ENCODE data around the gene SLC22A31. TPM values are rescaled to one million over a fixed set of nuclear protein-coding genes. Genes with fewer than 3 reads are reported as not detected.
A peak's percentile ranks its signal among the peaks of the same experiment; 100 is the strongest.

Gene SLC22A31
- total RNA-seq, 2 experiments from 2014 or later = 0.23 to 0.53 TPM

DNA sequence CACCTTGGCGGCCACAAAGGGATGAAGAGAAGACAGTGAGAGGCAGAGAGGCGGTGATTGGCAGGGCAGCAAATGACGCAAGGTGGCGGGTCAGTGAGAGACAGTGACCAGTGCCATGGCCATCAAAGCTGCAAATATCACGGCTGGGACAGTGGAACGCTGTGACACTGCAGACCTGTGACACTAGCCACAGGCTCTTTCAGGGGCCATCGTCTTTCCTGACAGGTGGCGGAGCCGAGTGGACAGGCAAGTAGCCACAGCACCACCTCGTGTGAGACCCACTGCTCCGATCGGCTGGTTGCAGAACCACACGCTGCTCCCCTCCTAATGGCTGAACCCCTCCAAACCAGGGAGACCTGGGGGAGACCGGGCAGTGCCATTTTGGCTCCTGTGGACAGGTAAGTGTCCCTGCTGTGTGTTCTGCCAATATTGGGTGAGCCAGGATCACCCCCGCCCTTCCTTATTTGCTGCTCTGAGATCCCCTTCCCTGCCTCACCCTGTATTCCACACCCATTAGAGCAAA lies 9.2 kb upstream of the SLC22A31 start:
- no peaks in the 10 kb centered on the region for H3K9me3 Mint-ChIP-seq
- H3K4me3 Mint-ChIP-seq = no peak overlapping the region
- H3K36me3 Mint-ChIP-seq (ENCODE audit: low read depth) = no peaks in the 10 kb centered on the region
- no peak overlapping the region for H3K27ac Mint-ChIP-seq
- H3K4me1 Mint-ChIP-seq = no peaks in the 10 kb centered on the region
- CTCF ChIA-PET = no interaction called here
- no peak for DNase-seq
- peaks cover 11% of the 10 kb centered on the region for H3K27me3 Mint-ChIP-seq
- POLR2A ChIA-PET = no interaction called here

DNA sequence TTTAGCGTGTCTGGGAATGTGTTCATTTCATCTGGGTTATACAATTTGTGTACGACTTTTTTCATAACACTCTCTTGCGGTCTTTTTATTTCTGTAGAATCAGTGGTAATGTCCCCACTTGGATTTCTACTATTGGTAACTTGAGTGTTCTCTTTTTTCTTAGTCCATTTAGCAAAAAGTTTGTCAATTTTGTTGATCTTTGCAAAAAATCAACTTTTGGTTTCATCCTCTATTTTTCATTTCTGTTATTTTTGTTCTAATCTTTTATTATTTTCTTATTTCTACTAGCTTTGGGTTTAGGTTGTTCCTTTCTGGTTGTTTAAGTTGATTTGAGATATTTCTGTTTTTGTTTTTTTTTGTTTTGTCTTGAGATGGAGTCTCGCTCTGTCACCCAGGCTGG lies 7.7 kb upstream of the SLC22A31 start:
- peaks cover 2% of the 10 kb centered on the region for H3K4me1 Mint-ChIP-seq
- H3K27me3 Mint-ChIP-seq = peaks cover 24% of the 10 kb centered on the region
- ChIA-PET CTCF (no interaction called here), POLR2A (no interaction called here)
- peaks cover 3% of the 10 kb centered on the region for H3K36me3 Mint-ChIP-seq (ENCODE audit: low read depth)
- H3K9me3 Mint-ChIP-seq = no peaks in the 10 kb centered on the region
- no peak overlapping the region for H3K27ac Mint-ChIP-seq
- no peak for DNase-seq
- H3K4me3 Mint-ChIP-seq = no peak overlapping the region

DNA sequence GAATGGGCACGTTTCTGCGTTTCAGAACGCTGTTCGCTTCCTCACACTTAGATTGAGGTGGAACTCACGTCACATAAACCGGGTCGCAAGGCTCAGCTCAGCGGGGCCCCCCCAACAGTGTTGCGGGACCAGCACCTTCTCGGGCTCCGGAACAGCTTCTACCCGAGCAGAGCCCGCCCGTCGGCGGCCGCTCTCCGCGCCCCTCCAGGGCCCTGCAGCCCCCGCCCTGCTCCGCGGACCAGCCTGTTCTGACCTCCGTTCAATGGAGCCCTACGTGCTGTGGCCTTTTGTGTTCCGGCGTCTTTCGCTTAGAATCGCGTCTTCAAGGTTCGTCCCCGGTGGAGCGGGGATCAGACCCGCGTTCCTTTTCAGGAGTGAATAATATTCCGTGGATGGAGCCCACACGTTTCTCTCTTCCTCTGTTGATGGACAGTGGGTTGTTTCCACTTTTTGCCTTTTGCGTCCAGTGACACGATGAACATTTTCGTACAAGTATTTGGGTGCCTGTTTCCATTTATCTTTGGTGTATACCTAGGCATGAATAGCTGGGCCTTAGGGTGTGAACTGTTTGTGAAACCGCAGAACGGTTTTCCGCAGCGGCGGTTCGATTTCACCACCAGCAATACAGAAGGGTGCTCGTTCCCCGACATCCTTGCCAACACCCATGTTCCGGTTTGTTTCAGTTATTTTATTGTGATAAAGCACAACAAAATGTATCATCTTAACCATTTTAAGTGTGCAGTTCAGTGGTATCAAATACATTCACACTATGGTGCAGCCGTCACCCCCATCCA lies 2.3 kb upstream of the SLC22A31 start:
- ChIA-PET POLR2A (no interaction called here), CTCF (no interaction called here)
- peaks cover 7% of the 10 kb centered on the region for H3K36me3 Mint-ChIP-seq (ENCODE audit: low read depth)
- H3K4me1 Mint-ChIP-seq = peaks cover 14% of the 10 kb centered on the region
- H3K9me3 Mint-ChIP-seq = no peaks in the 10 kb centered on the region
- H3K27ac Mint-ChIP-seq = no peak overlapping the region
- DNase-seq = no peak
- no peak overlapping the region for H3K4me3 Mint-ChIP-seq
- peaks cover 32% of the 10 kb centered on the region for H3K27me3 Mint-ChIP-seq

DNA sequence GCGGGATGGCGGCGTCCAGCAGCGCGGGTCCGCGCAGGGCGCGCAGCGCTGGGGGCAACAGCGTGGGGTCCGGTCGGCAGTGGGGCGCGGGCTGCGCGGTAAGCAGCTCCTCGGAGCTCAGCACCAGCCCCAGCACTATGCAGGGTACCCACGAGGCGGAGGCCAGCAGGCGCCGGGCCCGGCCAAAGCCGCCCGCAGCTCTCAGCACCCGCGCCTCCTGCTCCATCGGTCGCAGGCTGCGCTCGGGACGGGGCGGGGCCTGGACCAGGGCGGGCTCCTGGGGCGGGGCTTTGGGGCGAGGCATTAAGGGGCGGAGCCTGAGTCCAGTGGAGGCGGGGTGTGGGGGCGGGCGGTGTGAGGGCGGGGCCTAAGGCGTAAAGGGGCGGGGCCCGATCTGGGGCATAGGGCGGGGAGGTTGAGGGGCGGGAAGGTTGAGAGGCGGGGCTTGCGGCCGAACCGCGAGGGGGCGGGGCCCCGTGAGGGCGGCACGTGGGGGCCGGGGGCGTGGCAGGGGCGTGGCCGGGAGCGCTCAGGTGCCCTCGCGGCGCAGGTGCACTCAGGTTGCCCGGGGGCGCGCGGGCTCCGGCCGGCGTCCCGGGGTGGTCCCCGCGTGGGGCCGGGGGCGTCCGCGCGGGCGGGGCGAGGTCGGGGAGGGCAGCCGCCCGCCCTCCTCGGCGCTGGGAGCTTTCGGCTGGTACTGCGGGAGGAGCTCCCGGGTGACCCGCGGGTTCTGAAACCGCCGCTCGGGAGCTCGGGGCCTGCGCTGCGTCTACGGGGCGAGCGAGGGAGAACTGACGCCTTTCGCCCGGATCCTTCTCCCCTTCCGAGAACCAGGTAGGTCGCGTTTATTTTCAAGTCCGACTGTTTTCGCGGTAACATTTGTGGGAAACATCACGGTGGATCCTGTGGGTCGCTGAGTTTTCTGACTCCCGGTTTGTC lies 1.4 kb upstream of the SLC22A31 start:
- peaks cover 32% of the 10 kb centered on the region for H3K27me3 Mint-ChIP-seq
- no peak overlapping the region for H3K27ac Mint-ChIP-seq
- ChIA-PET POLR2A (no interaction called here), CTCF (no interaction called here)
- H3K36me3 Mint-ChIP-seq (ENCODE audit: low read depth) = peaks cover 7% of the 10 kb centered on the region
- peaks cover 14% of the 10 kb centered on the region for H3K4me1 Mint-ChIP-seq
- no peaks in the 10 kb centered on the region for H3K9me3 Mint-ChIP-seq
- DNase-seq = peak; percentile 72
- no peak overlapping the region for H3K4me3 Mint-ChIP-seq

DNA sequence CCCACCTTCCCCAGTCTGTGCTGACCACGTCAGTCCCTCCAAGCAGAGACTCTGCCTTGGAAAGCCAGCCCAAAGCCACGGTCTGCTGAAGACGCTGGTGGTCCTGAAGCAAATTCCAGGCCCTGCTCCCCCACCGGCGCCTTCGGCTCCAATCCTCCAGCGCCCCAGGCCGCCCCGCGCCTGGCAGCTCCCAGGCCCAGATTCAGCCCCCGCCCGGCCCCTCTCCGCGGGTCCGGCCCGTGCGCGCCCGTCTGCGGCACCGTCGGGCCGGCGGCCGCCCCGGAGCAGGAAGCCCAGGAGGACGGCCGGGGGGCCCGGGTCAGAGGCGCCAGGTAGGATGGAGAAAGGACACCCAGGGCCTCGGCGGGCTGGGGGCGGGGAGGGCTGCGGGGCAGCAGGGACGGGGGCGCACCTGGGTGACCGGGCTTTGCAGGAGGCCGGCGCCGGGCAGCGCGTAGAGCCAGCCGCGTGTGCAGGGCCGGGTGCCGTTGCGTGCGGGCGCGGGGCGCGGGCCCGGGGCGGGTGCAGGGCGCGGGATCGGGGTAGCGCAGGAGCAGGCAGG lies 594 bp upstream of the SLC22A31 start:
- peaks cover 14% of the 10 kb centered on the region for H3K4me1 Mint-ChIP-seq
- H3K4me3 Mint-ChIP-seq = no peak overlapping the region
- CTCF ChIA-PET = no interaction called here

DNA sequence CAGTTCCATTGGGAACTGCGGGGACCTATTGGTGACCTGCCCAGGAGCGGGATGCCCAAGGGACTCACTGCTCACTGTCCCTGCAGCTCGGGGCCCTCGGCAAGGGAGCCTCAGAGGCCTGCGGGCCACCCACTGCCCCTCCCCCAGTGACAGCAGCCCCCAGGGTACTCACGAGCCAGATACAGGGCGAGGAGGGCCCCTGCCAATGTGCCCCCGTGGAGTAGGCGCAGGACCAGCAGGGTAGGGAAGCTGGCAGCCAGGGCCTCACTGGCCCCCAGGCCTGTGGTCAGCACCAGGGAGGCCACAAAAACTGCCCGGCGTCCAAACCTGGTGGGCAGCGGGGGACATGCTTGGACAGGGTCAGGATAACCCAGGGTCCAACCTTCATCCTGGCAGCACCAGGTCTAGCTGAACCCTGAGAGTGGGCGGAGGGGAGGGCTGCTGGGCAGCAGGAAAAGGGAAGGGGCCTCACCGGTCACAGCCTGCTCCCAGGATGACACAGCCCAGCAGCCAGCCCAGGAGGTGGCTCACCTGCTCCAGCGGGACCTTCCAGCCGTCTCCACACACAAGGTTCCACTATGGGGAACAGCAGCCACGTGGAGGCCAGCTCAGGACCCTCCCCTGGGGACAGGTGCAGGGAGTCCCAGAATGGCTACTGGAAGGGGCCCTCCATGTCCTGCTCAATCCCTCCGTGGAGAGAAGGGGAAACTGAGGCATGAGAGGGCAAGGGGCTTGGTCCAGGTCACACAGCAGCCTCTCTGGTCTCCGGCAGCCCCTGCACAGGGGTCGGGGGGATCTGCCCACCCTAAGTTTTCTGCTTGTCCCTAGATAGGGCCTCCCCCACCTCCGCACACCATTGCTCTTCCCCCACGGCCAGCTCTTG lies 855 bp downstream of the SLC22A31 start:
- H3K9me3 Mint-ChIP-seq = no peaks in the 10 kb centered on the region
- DNase-seq = no peak
- peaks cover 32% of the 10 kb centered on the region for H3K27me3 Mint-ChIP-seq
- H3K27ac Mint-ChIP-seq = no peak overlapping the region
- H3K4me1 Mint-ChIP-seq = peaks cover 14% of the 10 kb centered on the region
- POLR2A ChIA-PET = no interaction called here
- H3K4me3 Mint-ChIP-seq = no peak overlapping the region
- CTCF ChIA-PET = no interaction called here
- peaks cover 7% of the 10 kb centered on the region for H3K36me3 Mint-ChIP-seq (ENCODE audit: low read depth)

More for the DNA sequence above, 594 bp upstream of the SLC22A31 start:
- Mint-ChIP-seq H3K27me3 (peaks cover 32% of the 10 kb centered on the region), H3K9me3 (no peaks in the 10 kb centered on the region), H3K27ac (no peak overlapping the region), H3K36me3 (ENCODE audit: low read depth) (peaks cover 7% of the 10 kb centered on the region)
- no peak for DNase-seq
- POLR2A ChIA-PET = no interaction called here

DNA sequence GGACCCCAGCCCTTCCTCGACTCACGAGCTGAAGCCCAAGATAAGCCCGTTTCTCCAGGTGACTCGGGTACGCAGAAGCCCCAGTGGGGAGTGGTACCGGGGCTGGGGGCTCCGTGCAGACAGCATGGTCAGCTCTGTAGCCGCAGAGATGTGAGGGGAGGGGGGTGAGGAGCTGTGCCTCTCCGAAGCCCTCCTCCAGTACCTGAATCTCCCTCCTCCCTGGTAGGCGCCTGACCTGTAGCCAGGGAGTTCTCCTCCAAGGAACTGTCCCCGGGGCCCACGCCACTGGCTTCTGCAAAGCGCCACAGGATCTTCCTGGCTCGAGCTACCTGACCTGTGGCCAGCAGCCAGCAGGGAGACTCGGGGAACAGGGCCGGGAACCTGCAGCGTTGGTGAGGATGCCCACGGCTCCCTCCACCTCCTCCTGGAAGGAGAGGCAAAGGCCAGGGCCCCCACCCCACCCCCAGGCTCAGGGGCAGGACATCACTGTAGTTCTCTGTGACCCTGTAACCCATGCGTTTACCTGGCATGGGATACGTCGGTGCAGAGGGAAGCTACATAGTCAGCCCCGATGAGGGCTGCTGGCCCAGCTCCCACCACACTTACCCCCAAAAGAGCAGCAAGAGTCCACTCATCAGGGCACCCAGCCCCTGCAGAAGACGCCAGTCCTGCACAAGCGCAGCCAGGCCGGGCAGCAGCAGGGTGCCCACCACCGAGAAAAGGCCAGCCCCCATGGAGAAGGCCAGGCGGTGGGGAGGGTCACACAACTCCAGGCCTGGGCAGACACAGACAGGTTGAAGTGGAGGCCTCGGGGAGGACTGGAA lies 1.7 kb downstream of the SLC22A31 start:
- ChIA-PET POLR2A (no interaction called here), CTCF (interaction anchor here (0.5 kb wide), 1 partner anchor 26 kb away, joined by 3 read pairs; no protein-coding TSS in a partner anchor)
- no peak for DNase-seq
- H3K4me1 Mint-ChIP-seq = peaks cover 14% of the 10 kb centered on the region
- H3K27ac Mint-ChIP-seq = no peak overlapping the region
- H3K9me3 Mint-ChIP-seq = no peaks in the 10 kb centered on the region
- no peak overlapping the region for H3K4me3 Mint-ChIP-seq
- H3K36me3 Mint-ChIP-seq (ENCODE audit: low read depth) = peaks cover 7% of the 10 kb centered on the region
- H3K27me3 Mint-ChIP-seq = peaks cover 25% of the 10 kb centered on the region

DNA sequence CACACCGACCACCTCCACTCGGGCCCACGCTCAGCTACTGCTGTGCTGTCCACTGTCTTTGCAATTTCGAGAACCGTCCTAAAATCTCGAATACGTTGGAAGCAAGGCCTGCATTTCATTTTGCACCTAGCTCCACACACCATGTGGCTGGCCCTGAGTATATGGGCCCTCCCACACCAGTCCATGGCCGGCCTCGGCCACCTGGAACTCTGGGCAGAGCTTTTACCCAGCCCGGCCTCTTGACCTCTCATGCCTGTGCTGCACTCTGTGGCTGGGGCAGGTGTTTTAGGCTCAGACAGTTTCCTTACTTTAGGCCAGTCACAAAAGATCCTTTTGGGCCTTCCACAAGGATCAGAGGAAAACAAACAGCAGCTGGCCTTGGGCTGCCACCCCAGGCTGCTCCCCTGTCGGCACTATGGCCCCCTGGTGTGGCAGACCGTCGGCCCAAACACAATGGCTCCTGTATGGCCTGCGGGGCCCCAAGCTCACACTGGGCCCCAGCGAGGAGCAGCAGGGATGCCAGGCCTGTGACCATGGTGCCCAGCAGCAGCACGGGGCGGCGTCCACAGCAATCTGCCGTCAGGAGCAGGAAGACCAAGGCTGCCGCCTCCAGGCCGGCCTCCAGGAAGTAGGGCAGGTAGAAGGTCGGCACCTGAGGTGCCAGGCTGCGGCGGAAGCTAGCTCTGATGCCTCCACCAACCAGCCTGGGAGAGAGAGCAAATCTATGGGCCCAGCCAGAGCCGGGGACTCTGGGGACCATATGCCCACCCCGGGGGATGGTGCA lies 2.5 kb downstream of the SLC22A31 start:
- Mint-ChIP-seq H3K36me3 (ENCODE audit: low read depth) (peaks cover 3% of the 10 kb centered on the region), H3K27me3 (peaks cover 17% of the 10 kb centered on the region), H3K4me1 (peaks cover 10% of the 10 kb centered on the region), H3K4me3 (no peak overlapping the region), H3K9me3 (no peaks in the 10 kb centered on the region), H3K27ac (no peak overlapping the region)
- no peak for DNase-seq
- POLR2A ChIA-PET = no interaction called here
- CTCF ChIA-PET = interaction anchor here (0.5 kb wide), 1 partner anchor 27 kb away, joined by 3 read pairs; no protein-coding TSS in a partner anchor

DNA sequence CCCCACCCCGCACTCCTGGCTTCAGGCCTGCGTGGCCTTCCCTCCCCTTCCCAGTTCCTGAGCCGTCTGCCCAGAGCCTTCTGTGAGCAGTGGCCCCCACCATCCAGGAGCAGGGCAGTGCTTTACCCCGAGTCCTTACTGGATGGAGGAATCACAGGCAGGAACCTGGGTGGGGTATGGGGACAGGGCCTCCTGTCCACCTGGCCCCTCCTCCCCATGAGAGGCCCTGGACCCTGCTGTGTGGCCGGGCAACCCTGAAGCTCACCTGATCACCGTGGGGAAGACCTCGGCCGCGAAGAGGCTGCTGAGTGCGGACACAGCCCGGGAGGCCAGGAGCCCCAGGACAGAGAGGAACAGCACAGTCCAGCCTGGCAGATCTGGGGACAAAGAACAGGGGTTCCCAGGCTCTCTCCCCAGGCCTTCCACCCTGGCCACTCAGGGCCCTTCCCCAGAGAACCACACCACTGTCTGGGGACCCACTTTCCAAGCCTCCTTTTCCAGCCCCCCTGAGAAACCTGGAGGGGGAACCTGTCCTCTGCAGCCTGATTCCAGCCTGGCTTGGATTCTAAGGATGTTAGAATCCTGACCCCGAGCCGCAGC lies 3.2 kb downstream of the SLC22A31 start:
- ChIA-PET POLR2A (no interaction called here), CTCF (no interaction called here)
- DNase-seq = no peak
- H3K27me3 Mint-ChIP-seq = peaks cover 10% of the 10 kb centered on the region
- no peak overlapping the region for H3K27ac Mint-ChIP-seq
- H3K9me3 Mint-ChIP-seq = no peaks in the 10 kb centered on the region
- H3K4me1 Mint-ChIP-seq = peaks cover 5% of the 10 kb centered on the region
- no peaks in the 10 kb centered on the region for H3K36me3 Mint-ChIP-seq (ENCODE audit: low read depth)
- H3K4me3 Mint-ChIP-seq = no peak overlapping the region

DNA sequence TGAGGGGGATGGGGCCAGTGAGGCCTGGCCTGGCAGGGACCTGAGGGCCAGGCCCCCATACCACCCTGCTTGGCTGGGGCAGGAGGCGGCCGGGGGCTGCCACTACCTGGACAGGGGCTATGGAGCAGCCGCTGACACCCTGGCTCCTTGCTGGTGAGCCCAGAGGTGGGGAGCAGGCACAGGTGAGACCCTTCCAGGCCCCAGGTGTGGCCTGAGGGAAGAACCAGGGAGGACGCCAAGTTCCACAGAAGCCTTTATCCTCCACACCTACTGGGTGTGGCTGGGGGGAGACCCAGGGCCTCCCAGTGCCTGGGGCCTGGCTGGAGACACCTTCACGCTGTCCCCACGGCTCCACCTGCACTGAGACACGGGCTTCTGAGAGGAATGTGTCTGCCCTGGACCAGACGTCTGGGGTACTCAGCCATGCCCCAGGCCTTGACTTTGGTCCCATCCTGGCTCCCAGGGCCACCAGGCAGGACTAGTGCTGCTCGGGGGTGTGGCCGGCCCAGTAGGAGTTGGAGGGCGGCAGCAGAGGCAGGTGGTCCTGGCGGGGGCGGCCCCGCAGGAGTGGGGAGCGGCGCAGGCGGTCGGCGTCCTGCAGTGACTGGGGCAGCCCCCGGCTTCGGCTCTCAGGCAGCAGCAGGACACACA lies 4.7 kb downstream of the SLC22A31 start:
- Mint-ChIP-seq H3K4me3 (no peak overlapping the region), H3K27ac (no peak overlapping the region), H3K9me3 (no peaks in the 10 kb centered on the region), H3K36me3 (ENCODE audit: low read depth) (no peaks in the 10 kb centered on the region), H3K4me1 (peaks cover 2% of the 10 kb centered on the region), H3K27me3 (peaks cover 9% of the 10 kb centered on the region)
- DNase-seq = no peak
- POLR2A ChIA-PET = no interaction called here
- CTCF ChIA-PET = no interaction called here

Data from activated CD4-positive, alpha-beta memory T cell treated with anti-CD3 and anti-CD28 coated beads, Interleukin-2, amount 10 ng/mL, durations not matched to agents 7 days and 5 days (primary cell).